ENCODE data around the gene GRIN1. TPM values are rescaled to one million over a fixed set of nuclear protein-coding genes. Genes with fewer than 3 reads are reported as not detected.

GRIN1 gene
- total RNA-seq, 1 donor from 2014 or later: not detected

GRCh38 chr9:137149942-137150616 is 11.1 kb downstream of the GRIN1 start:
- Mint-ChIP-seq H3K27ac (no peak overlapping the region), H3K4me1 (no peaks in the 10 kb centered on the region), H3K9me3 (peaks cover 3% of the 10 kb centered on the region), H3K36me3 (no peaks in the 10 kb centered on the region), H3K27me3 (ENCODE audit: insufficient read depth, low read depth) (peaks cover 26% of the 10 kb centered on the region), H3K4me3 (no peak overlapping the region)
- Histone ChIP-seq H3K27me3 (peaks cover 79% of the 10 kb centered on the region), H3F3A (ENCODE audit: low read depth) (peaks cover 23% of the 10 kb centered on the region), H3K36me3 (no peaks in the 10 kb centered on the region), H3K79me2 (ENCODE audit: low read depth) (no peaks in the 10 kb centered on the region), H3K4me3 (no peak overlapping the region), H3K9ac (no peak overlapping the region), H3K4me2 (no peak overlapping the region), H3K9me3 (ENCODE audit: low read depth) (no peaks in the 10 kb centered on the region), H2AFZ (replicated peaks) (no peak overlapping the region), H3K4me1 (no peaks in the 10 kb centered on the region), H3K27ac (no peak overlapping the region), H4K20me1 (ENCODE audit: low read depth) (no peaks in the 10 kb centered on the region)
- TF ChIP-seq CTCF (IDR thresholded peaks at IDR 0.05): no peak
- TF ChIP-seq EZH2 (IDR thresholded peaks at IDR 0.05): no peak
- no peak for TF ChIP-seq EZH2phosphoT487 (IDR thresholded peaks at IDR 0.05)
- DNase-seq (ENCODE audit: low spot score): no peak

DNA sequence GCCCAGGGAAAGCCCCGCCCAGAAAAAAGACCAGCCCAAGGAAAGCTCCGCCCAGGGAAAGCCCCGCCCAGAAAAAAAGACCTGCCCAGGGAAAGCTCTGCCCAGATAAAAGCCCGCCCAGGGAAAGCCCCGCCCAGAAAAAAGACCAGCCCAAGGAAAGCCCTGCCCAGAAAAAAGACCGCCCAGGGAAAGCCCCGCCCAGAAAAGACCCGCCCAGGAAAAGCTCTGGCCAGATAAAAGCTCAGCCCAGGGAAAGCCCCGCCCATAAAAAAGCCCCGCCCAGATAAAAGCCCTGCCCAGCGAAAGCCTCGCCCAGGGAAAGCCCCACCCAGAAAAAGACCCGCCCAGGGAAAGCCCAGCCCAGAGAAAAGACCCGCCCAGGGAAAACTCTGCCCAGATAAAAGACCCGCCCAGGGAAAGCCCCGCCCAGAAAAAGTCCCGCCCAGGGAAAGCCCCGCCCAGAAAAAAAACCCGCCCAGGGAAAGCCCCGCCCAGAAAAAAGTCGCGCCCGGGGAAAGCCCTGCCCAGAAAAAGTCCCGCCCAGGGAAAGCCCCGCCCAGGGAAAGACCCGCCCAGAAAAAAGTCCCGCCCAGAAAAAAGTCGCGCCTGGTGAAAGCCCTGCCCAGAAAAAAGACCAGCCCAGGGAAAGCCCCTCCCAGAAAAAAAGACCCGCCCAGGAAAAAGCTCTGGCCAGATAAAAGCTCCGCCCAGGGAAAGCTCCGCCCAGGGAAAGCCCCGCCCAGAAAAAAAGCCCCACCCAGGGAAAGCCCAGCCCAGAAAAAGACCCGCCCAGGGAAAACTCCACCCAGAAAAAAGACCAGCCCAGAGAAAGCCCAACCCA is 11.9 kb downstream of the GRIN1 start:
- H3K9me3 Mint-ChIP-seq: peaks cover 3% of the 10 kb centered on the region
- DNase-seq (ENCODE audit: low spot score): no peak
- TF ChIP-seq EZH2 (IDR thresholded peaks at IDR 0.05) (no peak), EZH2phosphoT487 (IDR thresholded peaks at IDR 0.05) (no peak), CTCF (IDR thresholded peaks at IDR 0.05) (no peak)

GRCh38 chr9:137152844-137153405 is 14.0 kb downstream of the GRIN1 start:
- no peaks in the 10 kb centered on the region for H3K4me1 ChIP-seq
- H3K27ac ChIP-seq: no peak overlapping the region
- DNase-seq (ENCODE audit: low spot score): no peak
- peaks cover 81% of the 10 kb centered on the region for H3K27me3 ChIP-seq
- no peaks in the 10 kb centered on the region for H3K36me3 Mint-ChIP-seq
- H3K27me3 Mint-ChIP-seq (ENCODE audit: insufficient read depth, low read depth): peaks cover 32% of the 10 kb centered on the region
- H2AFZ ChIP-seq (replicated peaks): no peak overlapping the region
- H3K79me2 ChIP-seq (ENCODE audit: low read depth): no peaks in the 10 kb centered on the region
- no peak overlapping the region for H3K9ac ChIP-seq
- peaks cover 3% of the 10 kb centered on the region for H3K9me3 Mint-ChIP-seq
- no peak overlapping the region for H3K4me2 ChIP-seq
- H3K4me3 ChIP-seq: no peak overlapping the region
- no peak overlapping the region for H3K27ac Mint-ChIP-seq
- no peak overlapping the region for H3K4me3 Mint-ChIP-seq
- H3K4me1 Mint-ChIP-seq: no peaks in the 10 kb centered on the region
- no peaks in the 10 kb centered on the region for H3K36me3 ChIP-seq
- H3F3A ChIP-seq (ENCODE audit: low read depth): peaks cover 23% of the 10 kb centered on the region
- no peaks in the 10 kb centered on the region for H3K9me3 ChIP-seq (ENCODE audit: low read depth)
- TF ChIP-seq EZH2 (IDR thresholded peaks at IDR 0.05) (no peak), EZH2phosphoT487 (IDR thresholded peaks at IDR 0.05) (no peak), CTCF (IDR thresholded peaks at IDR 0.05) (no peak)
- H4K20me1 ChIP-seq (ENCODE audit: low read depth): peaks cover 5% of the 10 kb centered on the region

More for the DNA sequence above, 11.9 kb downstream of the GRIN1 start:
- Mint-ChIP-seq H3K36me3 (no peaks in the 10 kb centered on the region), H3K4me3 (no peak overlapping the region), H3K27ac (no peak overlapping the region), H3K27me3 (ENCODE audit: insufficient read depth, low read depth) (peaks cover 28% of the 10 kb centered on the region), H3K4me1 (no peaks in the 10 kb centered on the region)
- H3K79me2 ChIP-seq (ENCODE audit: low read depth): no peaks in the 10 kb centered on the region
- no peaks in the 10 kb centered on the region for H3K9me3 ChIP-seq (ENCODE audit: low read depth)
- no peak overlapping the region for H2AFZ ChIP-seq (replicated peaks)
- H3K4me3 ChIP-seq: no peak overlapping the region
- no peaks in the 10 kb centered on the region for H3K36me3 ChIP-seq
- H3K4me2 ChIP-seq: no peak overlapping the region
- H3F3A ChIP-seq (ENCODE audit: low read depth): peaks cover 23% of the 10 kb centered on the region
- no peak overlapping the region for H3K27ac ChIP-seq
- H3K4me1 ChIP-seq: no peaks in the 10 kb centered on the region
- H3K27me3 ChIP-seq: peaks cover 80% of the 10 kb centered on the region
- no peak overlapping the region for H3K9ac ChIP-seq
- H4K20me1 ChIP-seq (ENCODE audit: low read depth): no peaks in the 10 kb centered on the region
